ENCODE results near the gene CCDC198.

The CCDC198 gene

DNA sequence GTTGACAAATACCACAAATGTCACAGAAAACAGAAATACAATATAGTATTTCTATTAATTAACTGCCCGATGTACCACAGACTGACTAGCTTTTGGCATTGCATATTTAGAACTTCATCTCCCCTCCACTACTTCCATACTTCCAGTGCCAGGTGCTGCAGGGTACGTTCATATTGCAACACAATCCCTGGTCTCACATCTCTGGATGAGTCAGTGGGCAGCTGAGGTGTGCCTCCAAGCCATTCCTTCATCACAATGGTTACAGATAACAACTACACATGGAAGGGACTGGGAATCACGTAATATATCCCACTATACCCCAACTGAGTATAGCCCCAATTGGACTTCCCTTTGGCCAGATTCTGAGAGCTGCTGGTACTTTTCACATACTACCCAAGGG lies 31.1 kb downstream of the CCDC198 start:
- DNase-seq = no peak

DNA sequence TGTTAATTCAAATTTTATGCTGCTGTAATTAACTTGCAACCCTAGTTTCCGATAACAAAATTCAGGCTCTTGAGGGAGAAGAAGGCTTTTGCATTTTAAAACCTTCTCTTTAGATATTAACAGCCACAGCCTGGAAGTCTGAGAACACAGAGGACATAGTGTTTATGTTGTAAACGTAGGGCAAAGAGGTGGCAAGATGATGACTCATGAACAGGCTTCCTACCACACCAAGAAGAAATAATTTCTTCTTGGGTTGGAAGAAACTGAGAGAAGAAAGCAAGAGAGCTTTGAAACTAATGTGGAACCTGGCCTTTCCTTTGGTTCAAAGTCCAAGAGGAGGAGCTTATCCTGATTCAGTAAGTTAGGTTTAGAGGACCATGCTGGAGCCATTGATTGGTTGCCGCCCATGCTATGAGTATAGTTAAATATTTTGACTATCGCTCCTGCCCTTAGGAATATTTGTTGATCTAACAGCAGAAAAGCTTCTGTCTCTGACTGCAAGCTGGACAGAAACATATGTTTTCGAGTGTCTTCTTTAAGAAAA lies 31.8 kb downstream of the CCDC198 start:
- DNase-seq = no peak

DNA sequence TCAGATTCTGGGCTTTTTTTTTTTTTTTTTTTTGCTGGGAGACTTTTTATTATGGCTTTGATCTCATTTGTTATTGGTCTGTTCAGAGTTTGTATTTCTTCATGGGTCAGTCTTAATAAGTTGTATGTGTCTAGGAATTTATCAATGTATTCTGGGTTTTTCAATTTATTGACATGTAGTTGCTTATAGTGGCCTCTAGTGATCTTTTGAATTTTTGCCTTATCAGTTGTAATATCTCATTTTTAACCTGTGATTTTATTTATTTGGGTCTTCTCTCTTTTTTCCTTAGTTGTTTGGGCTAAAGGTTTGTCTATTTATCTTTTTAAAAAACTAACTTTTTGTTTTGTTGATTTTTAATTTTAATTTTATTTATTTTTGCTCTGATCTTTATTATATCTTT lies 57.7 kb downstream of the CCDC198 start:
- DNase-seq = no peak

DNA sequence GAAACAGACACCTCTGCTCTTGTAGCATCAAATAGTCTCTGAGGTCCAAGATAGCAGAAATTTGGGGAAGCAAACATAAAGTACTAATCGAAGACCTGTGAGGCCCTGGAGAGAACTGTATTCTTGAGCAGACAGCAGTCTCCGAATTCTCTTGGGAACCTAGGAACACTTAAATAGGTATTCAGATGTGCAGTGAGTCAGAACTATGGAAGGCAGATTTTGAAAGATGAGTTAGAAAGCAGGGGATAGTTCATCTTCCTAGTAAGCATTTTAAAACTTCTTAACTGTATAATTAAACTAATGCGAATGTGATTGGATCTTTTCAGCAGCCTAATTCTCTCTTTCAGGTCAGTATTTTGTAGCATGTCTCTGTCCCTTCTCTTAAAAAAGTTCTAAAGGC lies 72.7 kb downstream of the CCDC198 start:
- no peak for DNase-seq

DNA sequence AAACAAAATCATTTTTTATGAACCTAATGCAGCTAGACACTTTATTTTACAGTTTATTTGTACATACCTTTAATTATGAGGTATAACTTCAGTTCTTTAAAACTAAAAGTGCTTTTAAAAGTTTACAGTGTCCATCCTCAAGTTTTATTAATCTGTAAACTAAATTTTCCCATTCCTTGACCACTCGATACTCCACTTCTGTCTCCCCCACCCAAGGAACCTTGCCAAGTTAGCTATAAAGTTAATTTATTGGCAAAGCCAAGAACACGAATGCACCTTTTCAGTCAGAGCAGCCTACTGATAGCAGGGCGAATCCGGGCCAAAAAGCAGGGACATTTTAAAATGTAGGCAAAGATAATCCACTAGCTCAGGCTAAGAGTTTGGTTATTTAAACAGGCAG lies 73.6 kb downstream of the CCDC198 start:
- DNase-seq = no peak
